Coronary artery (tissue), 2 donors: Measurements from ENCODE around the gene IGF2R.

Experiments used
- DNase-seq: peaks from one replicate; pipeline ENCODE4 v3.0.0-alpha.2; 2017; ENCODE audit warnings: low spot score
- H3K27ac ChIP-seq, 2 donors: fragments of 200-600 bp; sonication (generic); one replicate each; pipeline ENCODE4 v1.5.1; 2016 to 2019
- H3K4me3 ChIP-seq: fragments of 200-600 bp; sonication (generic); 2 replicates; pipeline ENCODE4 v1.5.1; 2016; ENCODE audit warnings: mild to moderate bottlenecking, moderate library complexity
- CTCF ChIP-seq: fragments of 200-600 bp; sonication (generic); IDR thresholded peaks from one replicate; pipeline ENCODE4 v1.5.1; 2019; ENCODE audit warnings: antibody characterized with exemption

IGF2R gene

GRCh38 chr6:160032538-160032937 lies 63.7 kb downstream of the IGF2R start:
- no peak for DNase-seq
- H3K4me3 ChIP-seq = no peak overlapping the region
- no peak for TF ChIP-seq CTCF
- no peak overlapping the region for H3K27ac ChIP-seq

- Histone ChIP-seq H3K27ac (no peak overlapping the region), H3K4me3 (no peak overlapping the region)
- no peak for DNase-seq
- no peak for TF ChIP-seq CTCF
Measured at GRCh38 chr6:160034036-160034930, 65.4 kb downstream of the IGF2R start.

- DNase-seq = no peak
- TF ChIP-seq CTCF = no peak
- Histone ChIP-seq H3K4me3 (no peak overlapping the region), H3K27ac (peak overlapping the region in 1 of 2 donors; percentile 55)
Measured at GRCh38 chr6:160035241-160035640, 66.4 kb downstream of the IGF2R start.

GRCh38 chr6:160035693-160036330 lies 66.9 kb downstream of the IGF2R start:
- H3K4me3 ChIP-seq = peak overlapping the region; percentile 19
- DNase-seq = no peak
- TF ChIP-seq CTCF = no peak
- peak overlapping the region in 1 of 2 donors; percentile 55 for H3K27ac ChIP-seq

GRCh38 chr6:160036331-160036695 lies 67.4 kb downstream of the IGF2R start:
- Histone ChIP-seq H3K27ac (peak overlapping the region in 1 of 2 donors; percentile 55), H3K4me3 (peak overlapping the region; percentile 19)
- DNase-seq = no peak
- no peak for TF ChIP-seq CTCF

- H3K4me3 ChIP-seq = no peak overlapping the region
- H3K27ac ChIP-seq = peak overlapping the region; percentile 14 to 30
- no peak for TF ChIP-seq CTCF
- DNase-seq = no peak
Measured at GRCh38 chr6:160036790-160037206, 67.9 kb downstream of the IGF2R start.

- Histone ChIP-seq H3K27ac (no peak overlapping the region), H3K4me3 (no peak overlapping the region)
- no peak for TF ChIP-seq CTCF
- no peak for DNase-seq
Measured at GRCh38 chr6:160038479-160038878, 69.6 kb downstream of the IGF2R start.
